ENCODE measurements around the gene PLCB4. TPM values are rescaled to one million over a fixed set of nuclear protein-coding genes. Genes with fewer than 3 reads are reported as not detected.

PLCB4 gene
- total RNA-seq, 1 donor from 2014 or later, result 5.3 TPM

- no peak for DNase-seq (ENCODE audit: low spot score)
Measured at GRCh38 chr20:9482180-9482579, 413.3 kb downstream of the PLCB4 start.

GRCh38 chr20:9483131-9483530 lies 414.2 kb downstream of the PLCB4 start:
- DNase-seq (ENCODE audit: low spot score), result no peak

- DNase-seq (ENCODE audit: low spot score), result no peak
Measured at GRCh38 chr20:9485614-9486340, 416.9 kb downstream of the PLCB4 start.

GRCh38 chr20:9487231-9487630 lies 418.3 kb downstream of the PLCB4 start:
- no peak for DNase-seq (ENCODE audit: low spot score)

- no peak for DNase-seq (ENCODE audit: low spot score)
Measured at GRCh38 chr20:9488063-9488462, 419.2 kb downstream of the PLCB4 start.

GRCh38 chr20:9490161-9490560 lies 421.3 kb downstream of the PLCB4 start:
- DNase-seq (ENCODE audit: low spot score), result no peak

GRCh38 chr20:9490631-9491030 lies 421.7 kb downstream of the PLCB4 start:
- DNase-seq (ENCODE audit: low spot score), result no peak

- no peak for DNase-seq (ENCODE audit: low spot score)
Measured at GRCh38 chr20:9491324-9491723, 422.4 kb downstream of the PLCB4 start.

- DNase-seq (ENCODE audit: low spot score), result no peak
Measured at GRCh38 chr20:9492067-9492466, 423.2 kb downstream of the PLCB4 start.

GRCh38 chr20:9493803-9494202 lies 424.9 kb downstream of the PLCB4 start:
- no peak for DNase-seq (ENCODE audit: low spot score)

- no peak for DNase-seq (ENCODE audit: low spot score)
Measured at GRCh38 chr20:9495701-9496100, 426.8 kb downstream of the PLCB4 start.

- no peak for DNase-seq (ENCODE audit: low spot score)
Measured at GRCh38 chr20:9496155-9496554, 427.3 kb downstream of the PLCB4 start.

- DNase-seq (ENCODE audit: low spot score), result no peak
Measured at GRCh38 chr20:9498322-9498721, 429.4 kb downstream of the PLCB4 start.

GRCh38 chr20:9499126-9499899 lies 430.4 kb downstream of the PLCB4 start:
- DNase-seq (ENCODE audit: low spot score), result no peak

GRCh38 chr20:9500121-9500520 lies 431.2 kb downstream of the PLCB4 start:
- DNase-seq (ENCODE audit: low spot score), result no peak

GRCh38 chr20:9501473-9501872 lies 432.6 kb downstream of the PLCB4 start:
- DNase-seq (ENCODE audit: low spot score), result no peak

- DNase-seq (ENCODE audit: low spot score), result no peak
Measured at GRCh38 chr20:9503526-9504245, 434.8 kb downstream of the PLCB4 start.

GRCh38 chr20:9506280-9506821 lies 437.5 kb downstream of the PLCB4 start:
- DNase-seq (ENCODE audit: low spot score), result no peak

- no peak for DNase-seq (ENCODE audit: low spot score)
Measured at GRCh38 chr20:9506964-9507369, 438.1 kb downstream of the PLCB4 start.

GRCh38 chr20:9507544-9508239 lies 438.8 kb downstream of the PLCB4 start:
- no peak for DNase-seq (ENCODE audit: low spot score)

- DNase-seq (ENCODE audit: low spot score), result no peak
Measured at GRCh38 chr20:9508240-9508661, 439.4 kb downstream of the PLCB4 start.
